H9 (cell line): Measurements from ENCODE around the gene POFUT1. TPM values are rescaled to one million over a fixed set of nuclear protein-coding genes. Genes with fewer than 3 reads are reported as not detected.
A peak's percentile ranks its signal among the peaks of the same experiment; 100 is the strongest.

ENCODE experiments used
- DNase-seq: peaks from one replicate; pipeline ENCODE4 v3.0.0-alpha.2; 2017
- H2AFZ ChIP-seq: one replicate; pipeline ENCODE4 v1.6.1; 2013; ENCODE audit warnings: mild to moderate bottlenecking, low read length, control low read depth, moderate library complexity
- H2AK5ac ChIP-seq: 2 replicates; pipeline ENCODE4 v1.6.1; 2013; ENCODE audit warnings: low read length, control low read depth, mixed read lengths; ENCODE audit not compliant: insufficient read length
- H2BK120ac ChIP-seq: one replicate; pipeline ENCODE4 v1.6.1; 2013; ENCODE audit warnings: low read depth, mild to moderate bottlenecking, low read length, control low read depth, inconsistent platforms; ENCODE audit not compliant: poor library complexity, severe bottlenecking
- H2BK12ac ChIP-seq: 2 replicates; pipeline ENCODE4 v1.6.1; 2013; ENCODE audit warnings: low read length, control low read depth, mixed read lengths, low read depth; ENCODE audit not compliant: insufficient read length
- H2BK15ac ChIP-seq: 2 replicates; pipeline ENCODE4 v1.6.1; 2013; ENCODE audit warnings: low read depth, low read length, control low read depth
- H2BK20ac ChIP-seq: one replicate; pipeline ENCODE4 v1.6.1; 2013; ENCODE audit warnings: low read depth, mild to moderate bottlenecking, low read length, control low read depth, inconsistent platforms; ENCODE audit not compliant: poor library complexity, severe bottlenecking
- H2BK5ac ChIP-seq: 2 replicates; pipeline ENCODE4 v1.6.1; 2013; ENCODE audit warnings: low read length, control low read depth, mixed read lengths; ENCODE audit not compliant: insufficient read length
- H3K14ac ChIP-seq: 2 replicates; pipeline ENCODE4 v1.6.1; 2013; ENCODE audit warnings: low read length, control low read depth; ENCODE audit not compliant: insufficient read depth
- H3K18ac ChIP-seq: 2 replicates; pipeline ENCODE4 v1.6.1; 2013; ENCODE audit warnings: low read depth, mild to moderate bottlenecking, mixed read lengths, low read length, control low read depth; ENCODE audit not compliant: insufficient read length
- H3K23ac ChIP-seq: 2 replicates; pipeline ENCODE4 v1.6.1; 2013; ENCODE audit warnings: low read length, control low read depth, mixed read lengths, low read depth; ENCODE audit not compliant: insufficient read length
- H3K23me2 ChIP-seq: 2 replicates; pipeline ENCODE4 v1.6.1; 2013; ENCODE audit warnings: low read depth, mild to moderate bottlenecking, mixed read lengths, low read length, control low read depth; ENCODE audit not compliant: insufficient read length, poor library complexity, severe bottlenecking
- H3K27ac ChIP-seq: 2 replicates; pipeline ENCODE4 v1.5.1; 2013; ENCODE audit warnings: low read length, control low read depth, mixed read lengths, low read depth; ENCODE audit not compliant: insufficient read length
- H3K27me3 ChIP-seq: 2 replicates; pipeline ENCODE4 v1.6.1; 2013; ENCODE audit warnings: low read length, control low read depth, inconsistent platforms; ENCODE audit not compliant: insufficient read depth
- H3K4ac ChIP-seq: 2 replicates; pipeline ENCODE4 v1.6.1; 2013; ENCODE audit warnings: low read depth, mild to moderate bottlenecking, control low read depth, inconsistent platforms, low read length, moderate library complexity
- H3K4me1 ChIP-seq: 2 replicates; pipeline ENCODE4 v1.6.1; 2013; ENCODE audit warnings: low read length, control low read depth, inconsistent platforms; ENCODE audit not compliant: insufficient read depth
- H3K4me2 ChIP-seq: 2 replicates; pipeline ENCODE4 v1.6.1; 2013; ENCODE audit warnings: low read length, control low read depth, mixed read lengths; ENCODE audit not compliant: insufficient read length, insufficient read depth
- H3K56ac ChIP-seq: 2 replicates; pipeline ENCODE4 v1.6.1; 2013; ENCODE audit warnings: low read depth, mild to moderate bottlenecking, mixed read lengths, low read length, control low read depth; ENCODE audit not compliant: insufficient read length
- H3K79me1 ChIP-seq: 2 replicates; pipeline ENCODE4 v1.6.1; 2013; ENCODE audit warnings: low read depth, mild to moderate bottlenecking, moderate library complexity, low read length, control low read depth, inconsistent platforms; ENCODE audit not compliant: insufficient read depth, poor library complexity, severe bottlenecking
- H3K79me2 ChIP-seq: 2 replicates; pipeline ENCODE4 v1.6.1; 2013; ENCODE audit warnings: low read length, control low read depth, inconsistent platforms; ENCODE audit not compliant: insufficient read depth
- H3K9ac ChIP-seq: 2 replicates; pipeline ENCODE4 v1.6.1; 2013; ENCODE audit warnings: low read length, control low read depth, mixed read lengths; ENCODE audit not compliant: insufficient read length; ENCODE audit errors: extremely low read depth
- H3K9me3 ChIP-seq: one replicate; pipeline ENCODE4 v1.6.1; 2013; ENCODE audit warnings: low read depth, low read length, inconsistent platforms; ENCODE audit not compliant: control insufficient read depth
- H3T11ph ChIP-seq: one replicate; pipeline ENCODE4 v1.6.1; 2013; ENCODE audit warnings: mild to moderate bottlenecking, low read length, control low read depth, inconsistent platforms
- H4K20me1 ChIP-seq: one replicate; pipeline ENCODE4 v1.6.1; 2013; ENCODE audit not compliant: control insufficient read depth, insufficient read length, insufficient read depth
- H4K5ac ChIP-seq: 2 replicates; pipeline ENCODE4 v1.6.1; 2013; ENCODE audit warnings: low read depth, mild to moderate bottlenecking, mixed read lengths, low read length, control low read depth; ENCODE audit not compliant: insufficient read length
- H4K8ac ChIP-seq: replicated peaks from 2 replicates; pipeline ENCODE4 v1.6.1; 2013; ENCODE audit warnings: low read length, control low read depth, mixed read lengths, low read depth; ENCODE audit not compliant: insufficient read length
- H4K91ac ChIP-seq: 2 replicates; pipeline ENCODE4 v1.6.1; 2013; ENCODE audit warnings: low read depth, mild to moderate bottlenecking, moderate library complexity, mixed read lengths, low read length, control low read depth; ENCODE audit not compliant: insufficient read length
- H3K27ac Mint-ChIP-seq, 3 experiments: 2 replicates in 2 of 3; 3 replicates in 1 of 3; pipeline ENCODE4 v1.8.0; 2020 to 2021; ENCODE audit warnings: mixed read lengths in 3 of 3, mild to moderate bottlenecking in 1 of 3, moderate library complexity in 1 of 3
- H3K27me3 Mint-ChIP-seq: 2 replicates; pipeline ENCODE4 v1.8.0; 2021; ENCODE audit warnings: low read depth, mild to moderate bottlenecking, moderate library complexity, mixed read lengths
- H3K36me3 Mint-ChIP-seq, 3 experiments: 2 replicates in 2 of 3; 3 replicates in 1 of 3; pipeline ENCODE4 v1.8.0; 2020 to 2021; ENCODE audit warnings: low read depth in 3 of 3, mixed read lengths in 3 of 3; ENCODE audit not compliant: insufficient read depth in 1 of 3
- H3K4me1 Mint-ChIP-seq, 2 experiments: 2 replicates each; pipeline ENCODE4 v1.8.0; 2020; ENCODE audit warnings: mixed read lengths in 2 of 2
- H3K4me3 Mint-ChIP-seq, 2 experiments: 2 replicates in 1 of 2; 3 replicates in 1 of 2; pipeline ENCODE4 v1.8.0; 2020 to 2021; ENCODE audit warnings: mild to moderate bottlenecking in 2 of 2, mixed read lengths in 2 of 2, moderate library complexity in 1 of 2
- H3K9me3 Mint-ChIP-seq, 2 experiments: 2 replicates in 1 of 2; 3 replicates in 1 of 2; pipeline ENCODE4 v1.8.0; 2020; ENCODE audit warnings: mild to moderate bottlenecking in 2 of 2, mixed read lengths in 2 of 2, moderate library complexity in 1 of 2
- CTCF ChIP-seq: fragments of 200-600 bp; sonication (generic); conservative IDR thresholded peaks from 3 replicates; pipeline ENCODE4 v1.8.0; 2021; ENCODE audit warnings: antibody characterized with exemption, mild to moderate bottlenecking
- WGBS: extraction: QIAGEN DNeasy Blood & Tissue Kit; methylation state at CpG from one replicate; pipeline ENCODE4 v1.1.7; 2013; ENCODE audit warnings: missing lambda C conversion rate, low lambda C conversion rate, mixed read lengths; ENCODE audit not compliant: insufficient read length; ENCODE audit errors: extremely low coverage; 5-methylcytosine and 5-hydroxymethylcytosine counted together
- total RNA-seq: library from RNA; stranded (reverse); gene quantifications from 2 replicates; pipeline ENCODE4 v1.2.1, GENCODE V29; 2021

Gene POFUT1
- total RNA-seq, 1 experiment from 2014 or later: 41.2 TPM

- no peak overlapping the region for H4K5ac ChIP-seq
- Mint-ChIP-seq H3K36me3 (peaks cover 15 to 39% (median 28%) of the 10 kb centered on the region in 3 experiments), H3K27me3 (no peaks in the 10 kb centered on the region), H3K27ac (peak overlapping the region; percentile 80 to 97 (median 85); a peak in 6 of 7 replicates), H3K4me3 (peak overlapping the region; percentile 89 to 97), H3K9me3 (no peaks in the 10 kb centered on the region; a peak in 1 of 5 replicates), H3K4me1 (peaks cover 49 to 51% of the 10 kb centered on the region in 2 experiments)
- H2BK15ac ChIP-seq: no peak overlapping the region
- WGBS: no CpG with 5 or more reads among the region's 8 CpGs
- H4K91ac ChIP-seq: no peak overlapping the region
- H3K9me3 ChIP-seq: no peaks in the 10 kb centered on the region
- H3K56ac ChIP-seq: no peak overlapping the region
- no peak overlapping the region for H4K8ac ChIP-seq
- peaks cover 10% of the 10 kb centered on the region for H3K23me2 ChIP-seq
- no peak overlapping the region for H2BK20ac ChIP-seq
- peak overlapping the region; percentile 71 for H3K4me2 ChIP-seq
- H4K20me1 ChIP-seq: no peaks in the 10 kb centered on the region
- no peak overlapping the region for H2AK5ac ChIP-seq
- no peak overlapping the region for H2BK12ac ChIP-seq
- no peak overlapping the region for H3T11ph ChIP-seq
- peak overlapping the region; percentile 69 for H3K9ac ChIP-seq
- no peak overlapping the region for H2BK120ac ChIP-seq
- H3K4me1 ChIP-seq: no peaks in the 10 kb centered on the region
- H2BK5ac ChIP-seq: no peak overlapping the region
- H3K18ac ChIP-seq: no peak overlapping the region
- peaks cover 9% of the 10 kb centered on the region for H3K79me1 ChIP-seq
- H3K79me2 ChIP-seq: peaks cover 23% of the 10 kb centered on the region; the same call in 1 of the 2 replicates
- H3K23ac ChIP-seq: no peak overlapping the region
- DNase-seq: no peak
- no peak overlapping the region for H3K4ac ChIP-seq
- no peak overlapping the region for H3K27ac ChIP-seq
- H2AFZ ChIP-seq: no peak overlapping the region
- no peak overlapping the region for H3K14ac ChIP-seq
- no peak for TF ChIP-seq CTCF
- no peaks in the 10 kb centered on the region for H3K27me3 ChIP-seq
Measured at GRCh38 chr20:32205843-32206759, 1.6 kb upstream of the POFUT1 start.
